Smooth muscle cell (in vitro differentiated cells): ENCODE data around the gene GLI2. TPM values are rescaled to one million over a fixed set of nuclear protein-coding genes. Genes with fewer than 3 reads are reported as not detected.

Experiments
- DNase-seq: peaks from one replicate; lab custom pipeline; 2025; ENCODE audit not compliant: unreplicated experiment; lab: John Stamatoyannopoulos, UW
- H2AFZ ChIP-seq: fragments of 200-600 bp; sonication (generic); 2 replicates; pipeline ENCODE4 v1.6.0; 2016; ENCODE audit warnings: antibody characterized with exemption, low read depth, mild to moderate bottlenecking
- H3F3A ChIP-seq: fragments of 200-600 bp; sonication (generic); 2 replicates; pipeline ENCODE4 v1.6.0; 2017; ENCODE audit warnings: antibody characterized with exemption, low read depth
- H3K27ac ChIP-seq: fragments of 200-600 bp; sonication (generic); 2 replicates; pipeline ENCODE4 v1.5.1; 2016; ENCODE audit warnings: low read depth, mild to moderate bottlenecking
- H3K27me3 ChIP-seq: fragments of 200-600 bp; sonication (generic); 2 replicates; pipeline ENCODE4 v1.6.1; 2016; ENCODE audit warnings: low read depth, mild to moderate bottlenecking
- H3K36me3 ChIP-seq: fragments of 200-600 bp; sonication (generic); 2 replicates; pipeline ENCODE4 v1.5.1; 2016; ENCODE audit warnings: low read depth
- H3K4me1 ChIP-seq: fragments of 200-600 bp; sonication (generic); 2 replicates; pipeline ENCODE4 v1.5.1; 2016; ENCODE audit warnings: low read depth
- H3K4me2 ChIP-seq: fragments of 200-600 bp; sonication (generic); 2 replicates; pipeline ENCODE4 v1.6.0; 2016; ENCODE audit warnings: mild to moderate bottlenecking
- H3K4me3 ChIP-seq: fragments of 200-600 bp; sonication (generic); 2 replicates; pipeline ENCODE4 v1.5.1; 2016; ENCODE audit warnings: mild to moderate bottlenecking
- H3K79me2 ChIP-seq: fragments of 200-600 bp; sonication (generic); 2 replicates; pipeline ENCODE4 v1.6.0; 2016; ENCODE audit warnings: low read depth, mild to moderate bottlenecking
- H3K9ac ChIP-seq: fragments of 200-600 bp; sonication (generic); 2 replicates; pipeline ENCODE4 v1.6.0; 2016; ENCODE audit warnings: low read depth
- H3K9me3 ChIP-seq: fragments of 200-600 bp; sonication (generic); replicated peaks from 2 replicates; pipeline ENCODE4 v1.5.1; 2016; ENCODE audit warnings: low read depth
- H4K20me1 ChIP-seq: fragments of 200-600 bp; sonication (generic); 2 replicates; pipeline ENCODE4 v1.6.0; 2016; ENCODE audit warnings: low read depth
- WGBS: methylation state at CpG from one replicate; pipeline ENCODE4 v1.1.7; 2016; ENCODE audit warnings: low lambda C conversion rate; 5-methylcytosine and 5-hydroxymethylcytosine counted together
- polyA plus RNA-seq: library from polyadenylated mRNA; unstranded; fragments of >200 nt; fragmentation: Nextera tagmentation; extraction: Ambion mirVana; gene quantifications from 2 replicates; pipeline ENCODE4 v1.2.1, GENCODE V29; 2016
- total RNA-seq: library from RNA; depleted of rRNA; stranded (reverse); fragments of >200 nt; gene quantifications from 2 replicates; pipeline ENCODE4 v1.2.3, GENCODE V29; 2014
- TF ChIP-seq, protein P1 (sequence below): fragments of 200-600 bp; sonication (generic); IDR thresholded peaks from 2 replicates; pipeline ENCODE4 v1.5.1; 2017; ENCODE audit warnings: borderline replicate concordance, mild to moderate bottlenecking, antibody characterized with exemption; ENCODE audit not compliant: insufficient read depth, poor library complexity, severe bottlenecking

The GLI2 gene
- total and polyA plus RNA-seq, 2 experiments from 2014 or later: 9.4 to 10.6 TPM

DNA sequence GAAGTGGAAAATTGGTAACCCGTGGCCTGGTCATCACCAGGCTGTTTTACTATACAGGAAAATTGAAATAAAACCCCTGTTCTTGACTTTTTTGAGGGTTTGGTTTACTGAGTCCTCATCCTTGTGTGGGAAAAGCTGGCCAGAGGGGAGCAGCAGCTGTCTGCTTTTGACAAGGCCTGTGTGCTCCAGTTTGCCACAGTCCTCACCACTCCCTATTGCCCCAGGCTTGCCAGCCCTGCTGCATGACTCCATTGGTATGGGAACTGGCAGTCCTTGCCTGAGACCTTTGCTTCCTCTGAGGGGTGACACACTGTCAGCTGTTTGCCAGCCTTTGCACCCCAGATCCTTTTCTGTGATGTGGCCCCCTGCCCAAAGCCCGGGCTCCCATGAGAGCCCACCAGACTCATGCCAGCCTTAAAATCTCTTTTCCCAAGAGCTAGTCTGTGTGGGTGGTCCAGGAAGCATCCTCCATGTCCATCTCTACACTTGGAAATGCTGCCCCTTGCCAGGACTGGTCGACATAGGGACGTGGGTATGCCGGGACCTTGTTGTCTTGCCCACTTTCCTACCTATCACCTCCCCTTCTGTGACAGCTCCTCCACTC, 39.0 kb downstream of the GLI2 start:
- Histone ChIP-seq H3K27me3 (no peaks in the 10 kb centered on the region), H3K9ac (no peak overlapping the region), H3K4me1 (peaks cover 22% of the 10 kb centered on the region), H3K27ac (no peak overlapping the region), H3K79me2 (peaks cover 71% of the 10 kb centered on the region), H3K4me3 (no peak overlapping the region), H3K36me3 (no peaks in the 10 kb centered on the region), H3K9me3 (no peaks in the 10 kb centered on the region), H4K20me1 (peaks cover 61% of the 10 kb centered on the region), H2AFZ (no peak overlapping the region), H3F3A (peaks cover 33% of the 10 kb centered on the region), H3K4me2 (no peak overlapping the region)
- WGBS: 89% methylated on average over 5 of the region's 5 CpGs
- TF ChIP-seq, protein P1, sequence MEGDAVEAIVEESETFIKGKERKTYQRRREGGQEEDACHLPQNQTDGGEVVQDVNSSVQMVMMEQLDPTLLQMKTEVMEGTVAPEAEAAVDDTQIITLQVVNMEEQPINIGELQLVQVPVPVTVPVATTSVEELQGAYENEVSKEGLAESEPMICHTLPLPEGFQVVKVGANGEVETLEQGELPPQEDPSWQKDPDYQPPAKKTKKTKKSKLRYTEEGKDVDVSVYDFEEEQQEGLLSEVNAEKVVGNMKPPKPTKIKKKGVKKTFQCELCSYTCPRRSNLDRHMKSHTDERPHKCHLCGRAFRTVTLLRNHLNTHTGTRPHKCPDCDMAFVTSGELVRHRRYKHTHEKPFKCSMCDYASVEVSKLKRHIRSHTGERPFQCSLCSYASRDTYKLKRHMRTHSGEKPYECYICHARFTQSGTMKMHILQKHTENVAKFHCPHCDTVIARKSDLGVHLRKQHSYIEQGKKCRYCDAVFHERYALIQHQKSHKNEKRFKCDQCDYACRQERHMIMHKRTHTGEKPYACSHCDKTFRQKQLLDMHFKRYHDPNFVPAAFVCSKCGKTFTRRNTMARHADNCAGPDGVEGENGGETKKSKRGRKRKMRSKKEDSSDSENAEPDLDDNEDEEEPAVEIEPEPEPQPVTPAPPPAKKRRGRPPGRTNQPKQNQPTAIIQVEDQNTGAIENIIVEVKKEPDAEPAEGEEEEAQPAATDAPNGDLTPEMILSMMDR: no peak
- no peak for DNase-seq

DNA sequence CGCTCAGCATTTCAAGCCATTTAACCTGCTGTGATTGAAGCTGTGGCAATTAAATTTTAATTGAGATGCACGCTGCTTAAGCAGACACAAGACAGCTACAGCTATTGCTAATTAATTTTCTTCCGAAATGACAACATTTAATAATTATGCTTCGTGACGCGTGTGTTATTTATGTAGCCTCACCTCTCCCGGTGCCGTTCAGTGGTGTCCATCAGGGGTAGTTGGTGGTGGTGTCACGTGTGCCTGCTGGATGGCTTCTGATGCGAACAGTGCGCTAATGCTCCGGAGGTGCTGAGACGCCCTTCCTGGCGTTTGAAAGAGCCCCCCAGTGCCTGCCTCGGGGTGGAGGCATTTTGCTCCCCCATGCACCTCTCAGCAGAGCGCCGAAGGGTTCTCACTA, 39.5 kb downstream of the GLI2 start:
- Histone ChIP-seq H3F3A (peaks cover 28% of the 10 kb centered on the region), H3K4me1 (peaks cover 26% of the 10 kb centered on the region), H3K9ac (no peak overlapping the region), H4K20me1 (peaks cover 64% of the 10 kb centered on the region), H3K79me2 (peaks cover 65% of the 10 kb centered on the region), H2AFZ (no peak overlapping the region), H3K27me3 (no peaks in the 10 kb centered on the region), H3K27ac (no peak overlapping the region), H3K9me3 (no peaks in the 10 kb centered on the region), H3K4me2 (no peak overlapping the region), H3K36me3 (no peaks in the 10 kb centered on the region), H3K4me3 (no peak overlapping the region)
- 95% methylated on average over 17 of the region's 17 CpGs for WGBS
- TF ChIP-seq, protein P1: no peak
- DNase-seq: no peak

DNA sequence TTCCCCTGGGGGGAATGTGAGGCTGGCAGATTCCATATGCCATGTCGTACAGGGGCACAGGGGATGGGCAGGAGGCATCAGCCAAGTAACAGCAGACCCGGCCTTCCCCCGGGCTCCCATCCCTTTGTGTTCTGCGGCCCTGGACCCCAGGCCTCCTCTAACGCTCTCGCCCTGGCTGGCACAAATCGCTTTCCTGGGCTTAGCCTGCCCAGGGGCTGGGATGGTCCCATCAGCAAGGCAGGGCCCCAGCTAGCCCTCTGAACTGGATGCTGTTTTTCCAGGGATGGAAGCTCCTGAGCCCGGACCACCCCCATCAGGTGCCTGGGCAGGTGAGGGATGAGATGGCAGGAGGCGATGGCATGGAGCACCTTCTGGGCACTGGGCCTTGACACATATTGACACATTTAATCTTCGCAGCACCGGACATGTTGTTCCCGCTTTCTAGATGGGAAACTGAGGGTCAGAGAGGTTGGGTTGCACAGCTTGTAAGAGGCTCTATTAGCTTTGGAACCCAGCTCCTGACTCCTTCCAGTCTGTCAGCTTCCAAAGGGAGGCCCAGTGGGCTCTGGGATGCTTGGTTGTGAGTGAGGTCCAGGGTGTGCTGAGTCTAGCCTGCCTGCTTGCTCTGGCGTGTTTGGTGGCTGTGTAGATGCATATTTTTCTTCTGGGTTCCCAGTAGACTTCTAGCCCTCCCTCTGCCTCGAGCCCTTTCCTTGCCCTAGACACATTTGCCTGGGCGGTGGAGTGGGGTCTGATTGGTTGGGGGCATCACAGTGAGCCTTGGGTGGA, 40.3 kb downstream of the GLI2 start:
- no peak overlapping the region for H3K27ac ChIP-seq
- no peak overlapping the region for H3K4me2 ChIP-seq
- H3K79me2 ChIP-seq: peaks cover 62% of the 10 kb centered on the region
- H3K9me3 ChIP-seq: no peaks in the 10 kb centered on the region
- TF ChIP-seq, protein P1: no peak
- no peak for DNase-seq
- H2AFZ ChIP-seq: no peak overlapping the region
- H3K27me3 ChIP-seq: no peaks in the 10 kb centered on the region
- H3K4me1 ChIP-seq: peaks cover 28% of the 10 kb centered on the region
- H3K36me3 ChIP-seq: no peaks in the 10 kb centered on the region
- WGBS: 96% methylated on average over 15 of the region's 15 CpGs
- H3F3A ChIP-seq: peaks cover 22% of the 10 kb centered on the region
- H3K4me3 ChIP-seq: no peak overlapping the region
- no peak overlapping the region for H3K9ac ChIP-seq
- peaks cover 72% of the 10 kb centered on the region for H4K20me1 ChIP-seq

DNA sequence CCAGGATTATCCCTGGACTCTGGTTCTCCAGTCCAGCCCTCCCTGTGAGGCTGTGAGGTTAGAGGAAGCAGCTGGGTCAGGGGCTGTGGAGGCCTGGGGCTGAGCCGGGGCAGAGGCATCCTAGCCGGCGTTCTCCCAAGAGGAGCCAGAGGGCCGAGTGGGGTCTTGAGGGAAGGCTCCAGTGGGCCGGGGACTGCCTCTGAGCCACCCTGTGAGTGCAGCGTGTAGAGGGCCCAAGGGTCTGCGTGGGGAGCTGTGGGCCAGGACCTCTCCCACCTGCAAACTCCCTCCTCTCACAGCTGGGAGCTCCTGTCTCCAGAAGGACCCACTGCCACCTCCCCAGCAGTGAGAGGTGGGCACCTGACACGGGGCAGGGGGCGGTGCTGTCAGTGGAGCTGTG, 41.0 kb downstream of the GLI2 start:
- no peak overlapping the region for H3K9ac ChIP-seq
- DNase-seq: no peak

More for the DNA sequence above, 41.0 kb downstream of the GLI2 start:
- Histone ChIP-seq H3K4me1 (peaks cover 23% of the 10 kb centered on the region), H3K4me3 (no peak overlapping the region), H4K20me1 (peaks cover 77% of the 10 kb centered on the region), H3K9me3 (no peaks in the 10 kb centered on the region), H3K27me3 (no peaks in the 10 kb centered on the region), H3K79me2 (peaks cover 69% of the 10 kb centered on the region), H3K4me2 (no peak overlapping the region), H3K36me3 (no peaks in the 10 kb centered on the region), H2AFZ (no peak overlapping the region), H3F3A (peaks cover 20% of the 10 kb centered on the region), H3K27ac (no peak overlapping the region)
- TF ChIP-seq, protein P1: no peak
- 93% methylated on average over 9 of the region's 9 CpGs for WGBS
